NCI-H2227 (cell line): ENCODE measurements around the gene FKBP11.
"Not testable (repeated sequence)": the region's sequence is repeated elsewhere in the genome, so short reads cannot be mapped to it uniquely, and the experiment has no call there.

ENCODE experiments used
- DNase-seq: peaks from one replicate; lab custom pipeline; 2025; ENCODE audit not compliant: unreplicated experiment; lab: John Stamatoyannopoulos, UW

FKBP11 gene

GRCh38 chr12:48910196-48910595, 15.1 kb downstream of the FKBP11 start:
- DNase-seq: no peak

- DNase-seq: not testable (repeated sequence)
These were observed 15.6 kb downstream of the FKBP11 start for GRCh38 chr12:48909698-48910097.

GRCh38 chr12:48907245-48907644, 18.0 kb downstream of the FKBP11 start:
- no peak for DNase-seq

- DNase-seq: peak; percentile 51
These were observed 21.3 kb downstream of the FKBP11 start for GRCh38 chr12:48903982-48904411.

GRCh38 chr12:48903363-48903981, 21.8 kb downstream of the FKBP11 start:
- DNase-seq: no peak

GRCh38 chr12:48901278-48901677, 24.0 kb downstream of the FKBP11 start:
- no peak for DNase-seq

GRCh38 chr12:48899651-48900050, 25.6 kb downstream of the FKBP11 start:
- no peak for DNase-seq

GRCh38 chr12:48894271-48894670, 31.0 kb downstream of the FKBP11 start:
- DNase-seq: no peak

GRCh38 chr12:48890657-48891418, 34.5 kb downstream of the FKBP11 start:
- DNase-seq: peak; percentile 86

GRCh38 chr12:48889679-48890078, 35.6 kb downstream of the FKBP11 start:
- no peak for DNase-seq

- peak; percentile 48 for DNase-seq
These were observed 41.8 kb downstream of the FKBP11 start for GRCh38 chr12:48883305-48884161.

GRCh38 chr12:48882972-48883304, 42.4 kb downstream of the FKBP11 start:
- DNase-seq: no peak

GRCh38 chr12:48882315-48882687, 43.0 kb downstream of the FKBP11 start:
- no peak for DNase-seq

GRCh38 chr12:48881686-48882314, 43.5 kb downstream of the FKBP11 start:
- no peak for DNase-seq

- DNase-seq: no peak
These were observed 44.6 kb downstream of the FKBP11 start for GRCh38 chr12:48880647-48881046.

- no peak for DNase-seq
These were observed 46.7 kb downstream of the FKBP11 start for GRCh38 chr12:48878548-48878947.

- DNase-seq: no peak
These were observed 49.3 kb downstream of the FKBP11 start for GRCh38 chr12:48875944-48876515.

- DNase-seq: not testable (repeated sequence)
These were observed 51.8 kb downstream of the FKBP11 start for GRCh38 chr12:48873534-48873933.

- no peak for DNase-seq
These were observed 52.2 kb downstream of the FKBP11 start for GRCh38 chr12:48873096-48873495.
